ENCODE results near the gene TNFSF12. TPM values are rescaled to one million over a fixed set of nuclear protein-coding genes. Genes with fewer than 3 reads are reported as not detected.

The TNFSF12 gene
- total and polyA plus RNA-seq, 9 of the 15 experiments (the other 6 are each of a cell fraction or from before 2014, with no cell fraction given): 0.03 to 0.95 (median 0.19) TPM; not detected in 3

DNA sequence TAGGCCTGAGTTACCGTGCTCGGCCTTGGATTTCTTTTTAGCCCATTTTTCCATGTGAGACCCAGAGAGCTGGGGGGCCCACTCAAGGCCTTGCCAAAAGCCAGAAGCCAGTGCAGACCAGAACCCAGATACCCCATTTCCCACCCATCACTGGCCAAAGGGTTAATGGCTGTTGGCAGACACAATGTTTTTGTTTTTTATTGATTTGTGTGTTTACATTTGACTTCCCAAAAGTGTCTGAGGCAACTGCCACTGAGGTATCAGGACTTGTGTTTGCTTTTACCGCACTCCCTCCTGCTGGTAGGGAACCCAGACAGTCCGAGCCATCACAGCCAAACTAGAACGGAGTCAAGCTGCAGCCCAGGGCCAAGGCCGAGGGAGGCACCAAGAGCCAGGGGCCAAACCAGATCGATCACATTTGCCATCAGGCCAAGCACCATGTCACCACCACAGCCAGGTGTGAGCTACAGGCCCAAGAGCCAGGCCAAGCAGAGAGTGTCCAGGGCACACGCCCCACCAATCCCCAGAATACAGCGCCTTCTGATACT is 7.7 kb upstream of the TNFSF12 start (continued):
- TF ChIP-seq, protein P1, sequence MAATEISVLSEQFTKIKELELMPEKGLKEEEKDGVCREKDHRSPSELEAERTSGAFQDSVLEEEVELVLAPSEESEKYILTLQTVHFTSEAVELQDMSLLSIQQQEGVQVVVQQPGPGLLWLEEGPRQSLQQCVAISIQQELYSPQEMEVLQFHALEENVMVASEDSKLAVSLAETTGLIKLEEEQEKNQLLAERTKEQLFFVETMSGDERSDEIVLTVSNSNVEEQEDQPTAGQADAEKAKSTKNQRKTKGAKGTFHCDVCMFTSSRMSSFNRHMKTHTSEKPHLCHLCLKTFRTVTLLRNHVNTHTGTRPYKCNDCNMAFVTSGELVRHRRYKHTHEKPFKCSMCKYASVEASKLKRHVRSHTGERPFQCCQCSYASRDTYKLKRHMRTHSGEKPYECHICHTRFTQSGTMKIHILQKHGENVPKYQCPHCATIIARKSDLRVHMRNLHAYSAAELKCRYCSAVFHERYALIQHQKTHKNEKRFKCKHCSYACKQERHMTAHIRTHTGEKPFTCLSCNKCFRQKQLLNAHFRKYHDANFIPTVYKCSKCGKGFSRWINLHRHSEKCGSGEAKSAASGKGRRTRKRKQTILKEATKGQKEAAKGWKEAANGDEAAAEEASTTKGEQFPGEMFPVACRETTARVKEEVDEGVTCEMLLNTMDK (IDR thresholded peaks at IDR 0.05; ENCODE audit: borderline replicate concordance, insufficient read depth, low read depth, low read length, poor library complexity, severe bottlenecking): no peak
- TF ChIP-seq NFRKB (IDR thresholded peaks at IDR 0.05; ENCODE audit: low read depth) (no peak), COPS2 (conservative IDR thresholded peaks at IDR 0.05) (no peak), KDM4B (IDR thresholded peaks at IDR 0.05; ENCODE audit: borderline replicate concordance in 2 of 2, low read depth in 1 of 2) (no peak), SIN3B (IDR thresholded peaks at IDR 0.05; ENCODE audit: low read depth) (no peak), ZFPM2 (CRISPR knock-in tag; IDR thresholded peaks at IDR 0.05) (no peak)

DNA sequence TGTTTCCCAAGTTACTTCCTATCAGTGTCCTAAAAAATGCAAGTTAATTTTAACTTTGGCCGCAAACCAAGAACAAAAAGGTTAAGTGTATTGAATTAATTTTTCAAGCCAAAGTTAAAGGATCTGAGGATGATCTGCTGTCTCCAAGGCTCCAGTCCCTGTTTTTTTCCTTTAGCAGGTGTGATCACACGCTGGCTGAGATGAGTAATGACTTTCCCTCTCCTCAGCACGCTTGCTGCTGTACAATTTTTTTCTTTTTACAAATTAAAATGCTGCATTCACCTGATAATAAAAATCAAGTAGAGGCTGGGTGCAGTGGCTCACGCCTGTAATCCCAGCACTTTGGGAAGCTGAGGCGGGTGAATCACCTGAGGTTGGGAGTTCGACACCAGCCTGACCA is 3.9 kb upstream of the TNFSF12 start:
- Histone ChIP-seq H3K9me1 (ENCODE audit: control insufficient read depth, insufficient read depth, low read length) (no peaks in the 10 kb centered on the region), H3K9me3 (replicated peaks; ENCODE audit: control insufficient read depth, insufficient read depth, low read depth, low read length) (no peaks in the 10 kb centered on the region), H3K4me2 (ENCODE audit: insufficient read depth, low read length) (no peak overlapping the region), H3K9ac (ENCODE audit: insufficient read depth in 1 of 2, low read depth in 2 of 2, low read length in 2 of 2) (no peak overlapping the region), H3K27ac (ENCODE audit: extremely low read depth, low read depth, low read length) (no peak overlapping the region), H3K4me1 (replicated peaks in 1 of 2; ENCODE audit: control insufficient read depth in 2 of 2, insufficient read depth in 2 of 2, low read length in 2 of 2) (peaks cover 4 to 19% of the 10 kb centered on the region in 2 experiments; a peak in 3 of 5 replicates), H3K36me3 (ENCODE audit: control insufficient read depth, insufficient read depth, low read length) (no peaks in the 10 kb centered on the region), H3K27me3 (ENCODE audit: control insufficient read depth in 2 of 2, insufficient read depth in 2 of 2, low read length in 2 of 2) (no peaks in the 10 kb centered on the region), H3K4me3 (no peak overlapping the region), H3K79me2 (ENCODE audit: control insufficient read depth, insufficient read depth, low read length) (no peaks in the 10 kb centered on the region), H2AFZ (ENCODE audit: low read depth, low read length) (no peak overlapping the region), H4K20me1 (replicated peaks; ENCODE audit: control insufficient read depth, insufficient read depth, low read length) (no peaks in the 10 kb centered on the region)
- FAIRE-seq (no peak), DNase-seq (ENCODE audit: extremely low read depth in 1 of 4, low spot score in 3 of 4) (no peak), ATAC-seq (no peak)
- intact Hi-C loops (cut with micrococcal nuclease) (no loop called here), in situ Hi-C loops (cut with MboI) (no loop called here)
- TF ChIP-seq NFYB (IDR thresholded peaks at IDR 0.05; ENCODE audit: extremely low read depth, insufficient read length) (no peak), CHD4 (IDR thresholded peaks at IDR 0.05; ENCODE audit: insufficient read depth, insufficient replicate concordance, low read depth, low read length, poor library complexity, severe bottlenecking) (no peak)
- POLR2A ChIA-PET: interaction anchor here (1.3 kb wide), 1 partner anchor 10 kb away, joined by 3 read pairs; no protein-coding TSS in a partner anchor
- CTCF ChIA-PET (ENCODE audit: low intra/inter-chr PET ratio): no interaction called here
- BruUV-seq (replicated peaks): no TSS peak
- WGBS (ENCODE audit: insufficient coverage, low coverage, missing lambda C conversion rate): 60% methylated on average over 5 of the region's 6 CpGs
